Thymus (tissue), 11 donors: ENCODE measurements around the gene SAMM50. TPM values are rescaled to one million over a fixed set of nuclear protein-coding genes. Genes with fewer than 3 reads are reported as not detected.
A peak's percentile ranks its signal among the peaks of the same experiment; 100 is the strongest.

Experiments used
- DNase-seq, 9 donors: peaks; one replicate each; pipeline ENCODE4 v3.0.0-alpha.2; 2013; ENCODE audit warnings: low spot score in 9 of 9, low read depth in 6 of 9, missing footprints in 1 of 9
- H3K27ac ChIP-seq, 2 donors: one replicate each; pipeline ENCODE4 v1.5.1; 2013; ENCODE audit warnings: control low read depth in 1 of 2, low read depth in 1 of 2, low read length in 1 of 2, mild to moderate bottlenecking in 1 of 2, moderate library complexity in 1 of 2
- H3K27me3 ChIP-seq, 2 donors: one replicate each; pipeline ENCODE4 v1.5.1; 2013; ENCODE audit warnings: low read length in 1 of 2; ENCODE audit not compliant: control insufficient read depth in 2 of 2, insufficient read depth in 1 of 2
- H3K36me3 ChIP-seq, 2 donors: one replicate each; pipeline ENCODE4 v1.5.1; 2013; ENCODE audit warnings: low read length in 1 of 2, mild to moderate bottlenecking in 1 of 2, moderate library complexity in 1 of 2; ENCODE audit not compliant: control insufficient read depth in 2 of 2, insufficient read depth in 2 of 2
- H3K4me1 ChIP-seq, 2 donors: one replicate each; pipeline ENCODE4 v1.5.1; 2013; ENCODE audit warnings: low read length in 2 of 2; ENCODE audit not compliant: control insufficient read depth in 2 of 2, insufficient read depth in 2 of 2
- H3K4me3 ChIP-seq, 2 donors: one replicate each; pipeline ENCODE4 v1.5.1; 2013; ENCODE audit warnings: low read length in 2 of 2, control low read depth in 1 of 2, mild to moderate bottlenecking in 1 of 2
- H3K9me3 ChIP-seq, 2 donors: one replicate each; pipeline ENCODE4 v1.5.1; 2013; ENCODE audit warnings: low read length in 1 of 2, mild to moderate bottlenecking in 1 of 2; ENCODE audit not compliant: control insufficient read depth in 2 of 2, insufficient read depth in 1 of 2
- WGBS: extraction: QIAGEN DNeasy Blood & Tissue Kit; methylation state at CpG from one replicate; pipeline ENCODE4 v1.1.7; 2013; 5-methylcytosine and 5-hydroxymethylcytosine counted together
- polyA plus RNA-seq: library from polyadenylated mRNA; stranded (reverse); fragments of 200-250 nt; gene quantifications from one replicate; pipeline ENCODE4 v1.2.3, GENCODE V29; 2013
- total RNA-seq: library from RNA; stranded (reverse); fragments of 120-200 nt; gene quantifications from one replicate; pipeline ENCODE4 v1.2.4, GENCODE V29; 2013
- donor health status: healthy.

SAMM50 gene
- total and polyA plus RNA-seq, 2 donors, result 25.8 to 43.9 TPM

DNA sequence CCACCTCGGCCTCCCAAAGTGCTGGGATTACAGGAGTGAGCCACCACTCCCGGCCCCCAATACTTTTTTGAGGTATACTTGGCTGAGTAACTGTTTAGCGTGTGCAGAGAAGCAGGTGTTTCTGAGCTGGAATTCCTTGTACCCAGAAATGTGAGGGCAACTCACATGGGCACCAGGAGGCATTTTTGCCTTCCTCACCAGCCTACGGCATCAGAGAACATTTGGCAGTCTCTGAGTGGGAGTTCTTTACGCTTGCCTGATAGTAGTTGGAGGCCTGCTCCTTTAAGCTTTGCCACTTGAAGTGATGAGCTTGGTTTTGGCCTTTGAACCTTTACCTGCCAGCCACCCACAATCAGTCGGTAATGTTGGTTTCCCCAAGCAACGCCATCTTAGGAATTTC lies 78.0 kb downstream of the SAMM50 start:
- Histone ChIP-seq H3K27ac (peak overlapping the region; percentile 26 to 69), H3K4me1 (peaks cover 0 to 22% of the 10 kb centered on the region in 2 donors), H3K27me3 (no peaks in the 10 kb centered on the region), H3K4me3 (no peak overlapping the region), H3K36me3 (no peaks in the 10 kb centered on the region), H3K9me3 (no peaks in the 10 kb centered on the region)
- WGBS, result 88% methylated on average over 7 of the region's 7 CpGs
- DNase-seq, result no peak

DNA sequence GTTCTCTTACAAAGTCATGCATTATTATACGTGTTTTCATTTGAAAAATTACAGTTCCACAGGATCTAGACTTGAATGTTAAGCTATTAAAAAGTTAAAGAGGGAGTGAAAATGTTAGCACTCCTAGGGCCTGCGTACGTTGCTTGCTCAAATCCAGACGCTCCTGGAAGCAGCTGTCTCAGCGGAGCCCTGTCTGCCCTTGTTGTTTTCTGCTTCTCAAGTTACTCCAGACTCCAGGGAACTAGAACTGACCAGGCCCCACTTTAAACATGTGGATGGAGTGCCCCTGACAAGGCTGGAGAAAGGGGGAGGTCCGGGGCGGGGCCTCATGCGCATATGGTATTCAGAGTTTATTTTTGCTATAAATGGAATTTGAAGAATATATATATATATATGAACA lies 78.5 kb downstream of the SAMM50 start:
- H3K4me3 ChIP-seq, result no peak overlapping the region
- H3K4me1 ChIP-seq, result peaks cover 0 to 22% of the 10 kb centered on the region in 2 donors
- 90% methylated on average over 8 of the region's 8 CpGs for WGBS
- no peaks in the 10 kb centered on the region for H3K36me3 ChIP-seq
- no peak overlapping the region for H3K27ac ChIP-seq
- H3K9me3 ChIP-seq, result no peaks in the 10 kb centered on the region
- no peaks in the 10 kb centered on the region for H3K27me3 ChIP-seq
- no peak for DNase-seq

DNA sequence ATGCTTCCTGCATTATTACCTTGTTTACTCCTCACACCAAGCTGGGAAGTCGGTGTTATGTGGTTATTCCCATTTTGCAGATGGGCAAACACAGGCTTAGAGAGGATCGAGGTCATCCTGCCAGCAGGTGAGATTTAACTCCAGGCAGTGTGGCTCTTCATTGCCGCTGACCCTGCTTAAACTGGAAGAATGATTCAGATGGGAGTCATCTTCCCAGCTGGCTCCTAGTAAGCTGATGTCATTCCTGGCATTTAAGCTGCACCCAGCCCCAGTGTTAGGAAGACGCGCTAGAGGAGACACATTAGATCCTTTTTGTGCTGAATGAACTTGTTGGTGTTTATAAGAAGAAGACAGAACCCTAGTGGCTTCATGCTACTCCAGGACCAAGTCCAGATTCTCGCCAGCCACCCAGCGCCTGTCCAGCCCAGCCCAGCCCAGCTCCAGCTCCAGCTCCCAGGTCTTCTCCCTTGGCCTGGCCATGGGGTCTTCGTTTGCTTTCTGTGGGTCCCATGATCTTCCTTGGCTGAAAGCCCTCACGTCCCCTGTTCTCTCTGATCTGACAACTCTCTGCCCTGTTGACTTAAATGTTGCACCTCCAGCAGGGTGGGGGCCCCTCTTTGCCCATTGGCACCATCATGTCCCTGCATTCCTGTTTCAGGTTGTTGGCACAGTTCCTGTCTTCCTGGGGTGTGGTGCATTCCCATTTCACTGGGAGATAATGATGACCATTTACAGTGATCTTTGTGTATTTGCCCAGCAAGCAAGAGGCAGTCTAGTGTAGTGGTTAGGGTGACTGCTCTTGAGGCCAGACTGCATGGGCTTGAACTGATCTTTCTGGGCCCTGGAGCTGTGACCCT lies 82.5 kb downstream of the SAMM50 start:
- Histone ChIP-seq H3K4me1 (peaks cover 4 to 21% of the 10 kb centered on the region in 2 donors), H3K9me3 (peaks cover 0 to 4% of the 10 kb centered on the region in 2 donors), H3K27ac (peak overlapping the region in 1 of 2 donors; percentile 58), H3K4me3 (no peak overlapping the region), H3K27me3 (no peaks in the 10 kb centered on the region), H3K36me3 (no peaks in the 10 kb centered on the region)
- no peak for DNase-seq
- 94% methylated on average over 9 of the region's 9 CpGs for WGBS

DNA sequence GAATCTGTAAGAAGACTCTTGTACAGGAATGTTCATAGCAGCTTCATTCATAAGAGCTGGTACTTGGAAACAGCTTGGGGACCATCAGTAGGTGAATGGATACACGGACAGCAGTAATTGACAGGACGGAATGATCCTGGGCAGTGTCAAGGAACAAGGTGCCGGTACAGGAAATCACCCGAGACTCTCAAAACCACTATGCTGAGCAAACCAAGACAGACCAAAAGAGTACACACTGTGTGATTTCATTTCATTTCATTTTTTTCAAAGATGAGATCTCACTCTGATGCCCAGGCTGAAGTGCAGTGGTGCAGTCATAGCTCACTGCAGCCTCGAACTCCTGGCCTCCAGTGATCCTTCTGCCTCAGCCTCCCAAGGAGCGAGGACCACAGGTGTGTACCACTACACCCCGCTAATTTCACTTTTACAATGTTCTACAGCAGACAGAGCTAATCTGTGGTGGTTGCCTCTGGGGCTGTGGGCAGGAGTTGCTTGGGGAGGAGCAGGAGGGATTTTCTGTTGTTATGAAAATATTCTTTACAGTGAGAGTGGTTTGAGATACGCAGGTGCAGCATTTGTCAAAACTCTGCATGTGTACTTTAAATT lies 84.4 kb downstream of the SAMM50 start:
- no peaks in the 10 kb centered on the region for H3K27me3 ChIP-seq
- H3K4me1 ChIP-seq, result peaks cover 5 to 27% of the 10 kb centered on the region in 2 donors
- 75% methylated on average over 8 of the region's 8 CpGs for WGBS
- H3K4me3 ChIP-seq, result no peak overlapping the region
- peaks cover 0 to 4% of the 10 kb centered on the region in 2 donors for H3K9me3 ChIP-seq
- no peak for DNase-seq
- no peak overlapping the region for H3K27ac ChIP-seq
- H3K36me3 ChIP-seq, result no peaks in the 10 kb centered on the region

DNA sequence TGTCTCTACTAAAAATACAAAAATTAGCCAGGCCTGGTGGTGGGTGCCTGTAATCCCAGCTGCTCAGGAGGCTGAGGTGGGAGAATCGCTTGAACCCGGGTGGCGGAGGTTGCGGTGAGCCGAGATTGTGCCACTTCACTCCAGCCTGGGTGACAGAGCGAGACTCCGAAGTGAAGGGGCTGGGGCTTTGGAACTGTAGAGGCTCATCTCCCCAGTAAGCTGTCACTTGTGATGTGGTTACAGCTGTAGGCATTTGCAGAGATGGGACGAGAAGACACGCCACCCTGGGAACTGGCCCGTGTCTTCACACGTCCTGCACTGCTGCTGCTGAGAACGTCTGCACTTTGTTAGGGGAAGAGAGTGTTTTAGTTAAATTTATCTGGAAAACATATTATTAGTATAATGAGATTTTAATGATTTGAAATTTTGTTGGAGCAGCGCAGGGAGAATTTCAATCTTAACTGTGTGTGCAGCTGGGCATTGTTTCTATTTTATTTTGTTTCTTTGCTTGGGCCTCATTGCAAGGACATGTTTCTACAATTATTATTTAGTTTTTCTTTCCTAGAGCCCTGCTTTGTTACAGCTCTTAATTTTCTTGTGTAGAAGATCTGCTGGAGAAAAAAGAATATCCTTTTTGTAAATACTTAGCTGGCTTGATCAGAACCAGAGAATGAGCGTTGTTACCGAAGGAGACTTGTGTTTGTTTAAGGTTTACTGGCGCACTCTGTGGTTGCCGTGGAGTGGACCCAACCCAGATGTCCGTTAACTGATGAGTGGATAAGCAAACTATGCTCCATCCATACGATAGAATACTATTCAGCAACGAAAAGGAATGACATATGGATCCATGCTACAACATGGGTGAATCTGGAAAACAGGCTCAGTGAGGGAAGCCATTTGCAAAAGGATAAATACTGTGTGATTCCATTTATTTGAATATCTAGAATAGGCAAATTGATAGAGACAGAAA lies 87.3 kb downstream of the SAMM50 start:
- H3K27ac ChIP-seq, result peak overlapping the region in 1 of 2 donors; percentile 47
- H3K4me1 ChIP-seq, result peaks cover 5 to 44% of the 10 kb centered on the region in 2 donors
- peaks cover 0 to 4% of the 10 kb centered on the region in 2 donors for H3K9me3 ChIP-seq
- peak in 6 of 9 donors; percentile 59 to 91 (median 80) for DNase-seq
- no peaks in the 10 kb centered on the region for H3K36me3 ChIP-seq
- 39% methylated on average over 20 of the region's 20 CpGs for WGBS
- no peak overlapping the region for H3K4me3 ChIP-seq
- H3K27me3 ChIP-seq, result no peaks in the 10 kb centered on the region

DNA sequence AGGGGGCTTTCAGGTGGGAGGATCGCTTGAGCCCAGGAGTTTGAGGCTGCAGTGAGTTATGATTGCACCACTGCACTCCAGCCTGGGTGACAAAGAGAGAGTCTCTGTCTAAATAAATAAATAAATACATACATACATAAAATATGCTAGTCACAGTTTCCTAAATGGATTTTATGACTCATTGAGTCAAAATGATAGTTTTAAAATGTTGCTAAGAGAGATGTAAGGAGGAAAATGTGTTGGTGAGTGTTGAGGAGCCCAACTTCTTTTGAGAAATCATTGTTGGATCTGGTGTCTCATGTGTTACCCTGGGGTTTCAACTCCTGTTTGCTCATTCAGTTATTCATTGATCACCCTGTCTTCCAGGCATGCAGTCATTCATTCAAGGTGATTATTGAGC lies 89.9 kb downstream of the SAMM50 start:
- 100% methylated on average over 1 of the region's 1 CpG for WGBS
- H3K9me3 ChIP-seq, result peaks cover 0 to 4% of the 10 kb centered on the region in 2 donors
- no peak for DNase-seq
- no peak overlapping the region for H3K4me3 ChIP-seq
- no peaks in the 10 kb centered on the region for H3K27me3 ChIP-seq
- H3K36me3 ChIP-seq, result no peaks in the 10 kb centered on the region
- no peak overlapping the region for H3K27ac ChIP-seq
- peaks cover 16 to 68% of the 10 kb centered on the region in 2 donors for H3K4me1 ChIP-seq

Other genes starting within 250 kb of the SAMM50 start
- gene EFCAB6, start 143.1 kb upstream of the SAMM50 start, total RNA-seq, result 1.1 TPM
- 1.4 TPM for gene EFCAB6, start 143.1 kb upstream of the SAMM50 start, polyA plus RNA-seq
- 0.09 TPM for gene SULT4A1, start 92.9 kb upstream of the SAMM50 start, total RNA-seq
- 4.6 TPM for gene SULT4A1, start 92.9 kb upstream of the SAMM50 start, polyA plus RNA-seq
- gene PNPLA5, start 63.4 kb upstream of the SAMM50 start, total RNA-seq, result not detected
- 0.07 TPM for gene PNPLA5, start 63.4 kb upstream of the SAMM50 start, polyA plus RNA-seq
- 0.09 TPM for gene PNPLA3, start 31.6 kb upstream of the SAMM50 start, total RNA-seq
- gene PNPLA3, start 31.6 kb upstream of the SAMM50 start, polyA plus RNA-seq, result 0.05 TPM
- 14.5 TPM for gene PARVB, start 68.9 kb downstream of the SAMM50 start, total RNA-seq
- gene PARVB, start 68.9 kb downstream of the SAMM50 start, polyA plus RNA-seq, result 15.2 TPM
- gene PARVG, start 225.5 kb downstream of the SAMM50 start, total RNA-seq, result 60.8 TPM
- 165 TPM for gene PARVG, start 225.5 kb downstream of the SAMM50 start, polyA plus RNA-seq